Hepatic stellate cell (primary cell): ENCODE measurements around the gene HILPDA.
A peak's percentile ranks its signal among the peaks of the same experiment; 100 is the strongest.

Source experiments
- DNase-seq: peaks from one replicate; pipeline ENCODE4 v3.0.0; 2011; ENCODE audit warnings: low spot score

HILPDA gene

GRCh38 chr7:128455543-128456254, at the start of gene HILPDA:
Gene HILPDA (plus strand): TSS chr7:128455878. CDS start chr7:128457269, 1,391 bp downstream.
- DNase-seq, result peak; percentile 97

GRCh38 chr7:128406314-128407232, 49.1 kb upstream of the HILPDA start:
- no peak for DNase-seq

- no peak for DNase-seq
These were observed 48.5 kb upstream of the HILPDA start for GRCh38 chr7:128407233-128407589.

GRCh38 chr7:128407751-128408708, 47.6 kb upstream of the HILPDA start:
- no peak for DNase-seq

- DNase-seq, result no peak
These were observed 46.7 kb upstream of the HILPDA start for GRCh38 chr7:128408709-128409595.

GRCh38 chr7:128409596-128410450, 45.9 kb upstream of the HILPDA start, which contains the start of gene IMPDH1:
Gene IMPDH1 (minus strand): TSS chr7:128409982. CDS start chr7:128409901, 81 bp downstream.
- peak; percentile 95 for DNase-seq

- no peak for DNase-seq
These were observed 45.3 kb upstream of the HILPDA start for GRCh38 chr7:128410451-128410753.

GRCh38 chr7:128415217-128415785, 40.4 kb upstream of the HILPDA start:
- no peak for DNase-seq

GRCh38 chr7:128417071-128417470, 38.6 kb upstream of the HILPDA start:
- no peak for DNase-seq

GRCh38 chr7:128419257-128419656, 36.4 kb upstream of the HILPDA start:
- no peak for DNase-seq

GRCh38 chr7:128420773-128421172, 34.9 kb upstream of the HILPDA start:
- DNase-seq, result no peak

GRCh38 chr7:128421384-128421783, 34.3 kb upstream of the HILPDA start:
- no peak for DNase-seq

GRCh38 chr7:128422037-128422436, 33.6 kb upstream of the HILPDA start:
- DNase-seq, result no peak

GRCh38 chr7:128422842-128423241, 32.8 kb upstream of the HILPDA start:
- no peak for DNase-seq

- no peak for DNase-seq
These were observed 30.9 kb upstream of the HILPDA start for GRCh38 chr7:128424686-128425275.

GRCh38 chr7:128425850-128426249, 29.8 kb upstream of the HILPDA start:
- peak; percentile 84 for DNase-seq

GRCh38 chr7:128427289-128427891, 28.3 kb upstream of the HILPDA start:
- peak; percentile 35 for DNase-seq

GRCh38 chr7:128430207-128430606, 25.5 kb upstream of the HILPDA start:
- no peak for DNase-seq

- DNase-seq, result no peak
These were observed 24.5 kb upstream of the HILPDA start for GRCh38 chr7:128431221-128431620.
